BE2C (cell line): ENCODE measurements around the gene KIZ.

Experiments used
- DNase-seq: peaks from one replicate; pipeline ENCODE4 v3.0.0-alpha.2; 2020
- H3K27me3 ChIP-seq: fragments of 250-450 bp; sonication (Bioruptor Pico); 2 replicates; pipeline ENCODE4 v1.5.1; 2020; ENCODE audit warnings: mild to moderate bottlenecking
- H3K36me3 ChIP-seq: fragments of 250-450 bp; sonication (Bioruptor Pico); 2 replicates; pipeline ENCODE4 v1.5.1; 2020; ENCODE audit warnings: mild to moderate bottlenecking
- H3K4me1 ChIP-seq: fragments of 250-450 bp; sonication (Bioruptor Pico); 2 replicates; pipeline ENCODE4 v1.5.1; 2020
- H3K4me3 ChIP-seq: 2 replicates; pipeline ENCODE4 v1.5.1; 2011; ENCODE audit warnings: low read depth, low read length
- H3K9me3 ChIP-seq: fragments of 250-450 bp; sonication (Bioruptor Pico); 2 replicates; pipeline ENCODE4 v1.5.1; 2020
- TF ChIP-seq, protein P1 (sequence below): IDR thresholded peaks from 2 replicates; pipeline ENCODE4 v1.5.1; 2012; ENCODE audit warnings: mild to moderate bottlenecking, low read depth, low read length

KIZ gene

GRCh38 chr20:21174516-21175239 is 48.8 kb downstream of the KIZ start:
- TF ChIP-seq, protein P1, sequence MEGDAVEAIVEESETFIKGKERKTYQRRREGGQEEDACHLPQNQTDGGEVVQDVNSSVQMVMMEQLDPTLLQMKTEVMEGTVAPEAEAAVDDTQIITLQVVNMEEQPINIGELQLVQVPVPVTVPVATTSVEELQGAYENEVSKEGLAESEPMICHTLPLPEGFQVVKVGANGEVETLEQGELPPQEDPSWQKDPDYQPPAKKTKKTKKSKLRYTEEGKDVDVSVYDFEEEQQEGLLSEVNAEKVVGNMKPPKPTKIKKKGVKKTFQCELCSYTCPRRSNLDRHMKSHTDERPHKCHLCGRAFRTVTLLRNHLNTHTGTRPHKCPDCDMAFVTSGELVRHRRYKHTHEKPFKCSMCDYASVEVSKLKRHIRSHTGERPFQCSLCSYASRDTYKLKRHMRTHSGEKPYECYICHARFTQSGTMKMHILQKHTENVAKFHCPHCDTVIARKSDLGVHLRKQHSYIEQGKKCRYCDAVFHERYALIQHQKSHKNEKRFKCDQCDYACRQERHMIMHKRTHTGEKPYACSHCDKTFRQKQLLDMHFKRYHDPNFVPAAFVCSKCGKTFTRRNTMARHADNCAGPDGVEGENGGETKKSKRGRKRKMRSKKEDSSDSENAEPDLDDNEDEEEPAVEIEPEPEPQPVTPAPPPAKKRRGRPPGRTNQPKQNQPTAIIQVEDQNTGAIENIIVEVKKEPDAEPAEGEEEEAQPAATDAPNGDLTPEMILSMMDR, result no peak
- H3K27me3 ChIP-seq, result no peaks in the 10 kb centered on the region
- H3K4me3 ChIP-seq, result no peak overlapping the region
- no peaks in the 10 kb centered on the region for H3K9me3 ChIP-seq
- no peaks in the 10 kb centered on the region for H3K4me1 ChIP-seq
- DNase-seq, result no peak
- no peaks in the 10 kb centered on the region; the same call in 1 of the 2 replicates for H3K36me3 ChIP-seq

GRCh38 chr20:21175433-21175832 is 49.6 kb downstream of the KIZ start:
- Histone ChIP-seq H3K27me3 (no peaks in the 10 kb centered on the region), H3K4me1 (no peaks in the 10 kb centered on the region), H3K9me3 (no peaks in the 10 kb centered on the region), H3K36me3 (no peaks in the 10 kb centered on the region; the same call in 1 of the 2 replicates), H3K4me3 (no peak overlapping the region)
- no peak for DNase-seq
- TF ChIP-seq, protein P1, result no peak

DNA sequence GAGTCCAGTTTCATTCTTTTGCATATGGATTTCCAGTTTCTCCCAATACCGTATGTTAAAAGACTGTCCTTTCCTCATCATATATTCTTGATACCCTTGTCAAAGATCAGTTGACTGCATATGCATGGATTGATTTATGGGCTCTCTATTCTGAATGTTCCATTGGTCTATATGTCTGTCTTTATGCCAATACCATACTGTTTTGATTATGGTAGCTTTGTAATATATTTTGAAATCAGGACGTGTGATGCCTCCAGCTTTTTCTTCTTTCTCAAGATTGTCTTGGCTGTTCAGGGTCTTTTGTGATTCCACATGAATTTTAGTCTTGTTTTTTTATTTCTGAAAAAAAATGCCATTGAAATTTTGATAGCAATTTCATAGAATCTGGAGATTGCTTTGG is 51.9 kb downstream of the KIZ start:
- Histone ChIP-seq H3K4me3 (no peak overlapping the region), H3K4me1 (no peaks in the 10 kb centered on the region), H3K9me3 (no peaks in the 10 kb centered on the region), H3K27me3 (no peaks in the 10 kb centered on the region), H3K36me3 (no peaks in the 10 kb centered on the region; the same call in 1 of the 2 replicates)
- no peak for DNase-seq
- TF ChIP-seq, protein P1, result no peak

- no peak for DNase-seq
- TF ChIP-seq, protein P1, result no peak
- Histone ChIP-seq H3K4me3 (no peak overlapping the region), H3K9me3 (no peaks in the 10 kb centered on the region), H3K36me3 (no peaks in the 10 kb centered on the region), H3K27me3 (no peaks in the 10 kb centered on the region), H3K4me1 (no peaks in the 10 kb centered on the region)
Measured at GRCh38 chr20:21179757-21180156, 53.9 kb downstream of the KIZ start.

DNA sequence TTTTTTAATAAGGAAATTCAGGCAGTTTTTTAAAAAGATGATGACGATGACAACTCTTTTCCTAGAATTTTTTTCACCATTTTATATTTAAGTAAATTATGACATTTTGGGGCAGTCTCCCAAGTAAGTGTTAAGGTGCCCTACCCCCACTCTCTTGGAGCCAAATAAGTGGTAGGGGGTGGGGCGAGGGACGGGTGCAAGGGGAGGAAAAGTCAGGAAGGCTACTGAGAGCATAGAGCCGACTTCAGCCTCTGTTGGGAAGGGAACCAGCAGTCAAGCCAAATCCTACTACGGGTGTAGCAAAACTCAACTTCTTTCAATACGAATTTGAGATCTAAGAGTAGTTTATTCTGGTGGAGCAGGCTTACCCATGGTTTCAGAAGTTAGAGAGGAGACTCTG is 54.4 kb downstream of the KIZ start:
- H3K36me3 ChIP-seq, result no peaks in the 10 kb centered on the region
- no peaks in the 10 kb centered on the region for H3K27me3 ChIP-seq
- no peak for DNase-seq
- no peak overlapping the region for H3K4me3 ChIP-seq
- H3K9me3 ChIP-seq, result no peaks in the 10 kb centered on the region
- no peaks in the 10 kb centered on the region for H3K4me1 ChIP-seq
- TF ChIP-seq, protein P1, result no peak

DNA sequence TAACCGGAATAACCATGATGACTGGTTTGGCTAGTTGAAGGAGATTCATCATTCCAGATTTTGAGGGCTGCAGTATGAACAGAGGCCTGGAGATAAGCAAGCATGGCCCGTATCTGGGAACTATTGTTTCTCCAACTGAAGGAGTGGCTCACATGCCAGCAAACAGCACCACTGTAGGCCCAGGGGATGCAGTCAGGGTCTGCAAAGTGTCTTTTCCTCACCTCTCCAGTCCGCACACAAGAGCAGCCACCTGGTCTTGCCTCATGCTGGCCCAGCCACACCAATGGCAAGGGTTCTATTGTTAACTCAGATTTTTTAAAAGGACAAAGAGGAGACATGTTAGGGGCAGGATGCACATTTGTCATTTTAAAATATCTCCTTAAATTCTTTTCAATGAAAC is 55.1 kb downstream of the KIZ start:
- Histone ChIP-seq H3K9me3 (no peaks in the 10 kb centered on the region), H3K27me3 (no peaks in the 10 kb centered on the region), H3K4me1 (no peaks in the 10 kb centered on the region), H3K4me3 (no peak overlapping the region), H3K36me3 (no peaks in the 10 kb centered on the region)
- DNase-seq, result no peak
- TF ChIP-seq, protein P1, result no peak
